Bone marrow (tissue), 2 donors: ENCODE data around the gene COL23A1.

Source experiments
- DNase-seq, 2 donors: peaks; one replicate each; lab custom pipeline; 2025; lab: John Stamatoyannopoulos, UW

COL23A1 gene

DNA sequence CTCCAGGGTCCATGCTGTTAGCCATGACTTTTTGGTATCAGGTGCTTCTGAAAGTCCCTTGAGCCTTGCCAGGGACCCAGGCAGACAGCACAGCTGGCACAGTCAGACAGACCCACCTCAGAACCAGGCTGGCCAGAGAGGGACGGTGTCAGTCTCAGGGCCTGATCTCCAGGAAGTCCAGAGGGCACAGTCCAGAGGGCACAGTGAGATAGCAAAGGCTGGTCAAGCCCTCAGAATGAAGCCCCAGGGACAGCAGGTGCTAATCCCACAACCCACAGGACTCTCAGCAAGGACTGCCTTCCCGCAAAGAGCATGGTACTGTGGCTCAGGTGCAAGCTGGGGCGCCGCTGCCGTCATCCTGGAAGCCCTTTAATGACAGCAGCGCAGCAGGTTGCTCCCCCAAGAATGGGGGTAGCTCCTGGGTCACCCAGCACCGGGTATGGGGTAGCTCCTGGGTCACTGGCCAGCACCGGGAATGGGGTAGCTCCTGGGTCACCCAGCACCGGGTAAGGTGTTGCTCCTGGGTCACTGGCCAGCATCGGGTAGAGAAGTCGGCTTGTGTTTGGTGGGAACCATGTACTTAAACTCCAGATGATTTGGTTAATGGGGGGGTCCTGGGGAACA is 252.0 kb downstream of the COL23A1 start:
- DNase-seq = no peak

DNA sequence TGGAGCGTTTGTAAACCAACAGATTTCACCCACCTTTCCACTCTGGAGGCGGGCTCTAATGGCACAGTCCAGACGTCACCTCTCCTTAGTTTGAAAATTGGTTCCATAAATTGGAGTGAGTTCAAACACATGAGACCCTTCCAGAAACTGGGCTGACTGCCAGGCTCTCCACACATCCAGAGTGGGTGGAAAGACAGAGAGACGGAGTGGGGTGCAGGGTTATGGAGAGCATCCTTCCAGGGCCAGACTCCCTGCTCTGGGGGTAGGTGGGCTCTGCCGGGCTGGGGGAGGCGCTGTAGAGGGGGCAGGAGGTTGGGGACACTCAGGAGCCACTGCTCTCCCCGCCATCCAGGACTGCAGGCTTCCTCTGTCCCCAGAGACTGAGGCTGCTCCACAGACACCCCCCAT is 252.9 kb downstream of the COL23A1 start:
- DNase-seq = no peak

DNA sequence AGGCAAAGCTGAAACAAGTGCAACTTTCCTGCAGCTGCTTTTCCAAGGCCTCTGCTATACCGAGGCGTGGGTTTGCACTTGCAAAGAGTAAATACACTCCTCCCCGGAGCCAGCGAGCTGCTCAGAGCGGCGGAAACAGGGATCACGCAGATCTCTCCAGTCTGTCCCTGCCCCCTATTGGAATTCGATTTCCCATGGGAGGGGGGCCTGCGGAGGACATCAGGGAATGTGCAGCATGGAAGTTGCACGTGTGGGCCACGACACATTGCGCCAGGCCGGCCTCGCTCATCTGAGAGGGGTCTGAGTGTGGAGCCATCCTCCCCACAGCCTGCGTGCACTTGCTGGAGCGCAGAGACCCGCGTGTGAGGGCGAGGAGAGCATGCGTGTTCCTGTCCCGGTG is 253.3 kb downstream of the COL23A1 start:
- no peak for DNase-seq

DNA sequence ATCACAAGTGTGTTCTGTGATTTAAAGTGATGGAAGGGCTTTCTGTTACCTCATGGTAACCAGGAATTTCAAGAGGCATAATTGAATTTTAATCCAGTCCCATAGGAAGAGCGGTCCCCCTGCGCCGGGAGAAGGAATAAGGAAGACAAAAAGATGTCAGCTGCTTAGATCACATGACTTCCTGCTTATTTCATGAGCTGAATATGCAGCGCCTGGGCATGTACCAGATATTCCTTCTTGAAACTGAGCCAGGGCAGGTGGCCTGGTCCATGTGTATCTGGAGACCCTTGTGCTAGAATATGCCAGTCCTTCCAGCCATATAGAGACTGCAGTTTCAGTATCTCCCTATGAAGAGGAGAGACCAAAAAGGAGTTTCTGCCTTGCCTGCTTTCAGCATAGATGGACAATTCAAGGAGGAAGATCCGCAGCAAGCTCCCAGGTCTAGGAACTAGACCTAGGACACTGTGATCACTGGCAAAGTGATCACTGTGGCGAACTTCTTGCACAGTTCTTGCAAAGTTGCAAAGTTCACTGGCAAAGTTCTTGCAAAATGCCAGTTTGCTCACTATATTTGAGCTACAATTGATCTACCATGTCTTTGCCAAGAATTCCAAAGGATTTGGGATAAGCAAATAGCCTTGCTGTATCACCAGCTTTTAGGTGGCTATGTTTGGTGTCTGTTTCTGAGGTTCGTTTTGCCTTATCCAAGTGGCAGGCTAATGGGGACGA is 254.7 kb downstream of the COL23A1 start:
- no peak for DNase-seq

DNA sequence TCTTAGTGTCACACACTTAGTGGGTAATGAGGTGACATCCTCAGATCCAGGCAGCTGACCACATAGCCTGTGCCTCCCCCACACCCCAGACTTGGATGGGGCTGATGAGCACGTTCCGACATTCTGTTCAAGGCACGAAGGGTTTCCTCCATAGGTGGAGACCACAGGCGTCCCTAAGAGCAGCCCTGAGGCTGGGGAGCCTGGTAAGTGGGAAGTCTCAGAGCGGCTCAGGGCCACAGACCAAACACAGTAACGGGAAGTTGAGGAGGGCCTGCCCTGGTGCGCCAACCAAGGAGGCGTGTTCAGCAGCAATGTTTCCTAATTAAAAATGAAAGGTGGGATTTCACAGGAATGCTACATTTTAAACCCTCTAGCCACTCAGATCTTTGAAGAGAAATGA is 255.3 kb downstream of the COL23A1 start:
- DNase-seq = no peak

DNA sequence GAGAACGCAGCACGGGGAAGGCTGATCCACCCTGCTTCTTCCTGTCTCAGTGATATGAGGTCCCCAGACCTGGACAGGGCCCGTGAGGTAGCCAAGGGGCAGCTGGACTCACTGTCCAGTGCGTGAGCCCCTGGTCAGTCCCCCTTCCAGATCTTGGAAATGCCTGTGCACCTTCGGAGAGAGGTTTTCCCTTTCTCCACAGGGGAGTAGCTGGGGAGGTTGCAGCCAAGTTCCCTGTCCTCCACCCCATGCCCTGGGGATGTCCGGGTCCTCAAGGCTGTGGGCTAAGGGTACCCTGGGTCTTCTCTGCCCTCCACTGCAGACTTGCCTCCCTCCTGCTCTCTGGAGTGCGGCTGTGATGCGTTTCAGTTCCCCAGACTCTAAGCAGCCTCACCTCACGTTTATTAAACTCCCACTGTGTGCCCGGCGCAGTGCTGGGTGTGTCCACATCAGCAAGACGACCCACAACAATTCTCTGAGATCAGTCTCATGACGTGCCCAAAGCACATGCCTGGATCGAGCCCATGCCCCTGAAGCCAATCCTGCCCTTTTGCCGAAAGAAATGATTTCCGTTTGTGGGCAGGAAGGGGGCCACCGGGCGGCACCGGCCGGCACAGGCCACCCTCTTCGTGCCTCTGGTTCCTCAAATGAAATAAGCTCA is 256.2 kb downstream of the COL23A1 start:
- no peak for DNase-seq

DNA sequence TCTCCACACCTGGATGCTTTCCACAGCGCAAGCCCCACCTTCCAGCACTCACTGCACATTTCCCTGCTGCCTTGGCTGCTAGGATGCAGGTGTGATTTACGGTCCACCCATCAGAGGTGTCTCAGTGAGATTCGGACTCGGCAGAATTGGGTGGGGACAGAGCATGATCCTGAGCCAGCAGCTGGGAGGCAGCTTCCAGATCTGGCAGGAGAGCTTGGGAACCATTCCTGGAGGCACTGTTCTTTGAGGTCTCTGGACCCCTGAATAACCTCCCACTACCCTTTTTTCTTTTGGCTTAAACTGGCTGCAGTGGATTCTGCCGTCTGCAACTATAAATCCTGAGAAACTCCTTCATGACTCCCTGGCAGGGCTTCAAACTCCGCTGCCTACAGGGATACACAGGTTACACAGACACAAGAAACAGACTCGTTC is 258.0 kb downstream of the COL23A1 start:
- DNase-seq = no peak

DNA sequence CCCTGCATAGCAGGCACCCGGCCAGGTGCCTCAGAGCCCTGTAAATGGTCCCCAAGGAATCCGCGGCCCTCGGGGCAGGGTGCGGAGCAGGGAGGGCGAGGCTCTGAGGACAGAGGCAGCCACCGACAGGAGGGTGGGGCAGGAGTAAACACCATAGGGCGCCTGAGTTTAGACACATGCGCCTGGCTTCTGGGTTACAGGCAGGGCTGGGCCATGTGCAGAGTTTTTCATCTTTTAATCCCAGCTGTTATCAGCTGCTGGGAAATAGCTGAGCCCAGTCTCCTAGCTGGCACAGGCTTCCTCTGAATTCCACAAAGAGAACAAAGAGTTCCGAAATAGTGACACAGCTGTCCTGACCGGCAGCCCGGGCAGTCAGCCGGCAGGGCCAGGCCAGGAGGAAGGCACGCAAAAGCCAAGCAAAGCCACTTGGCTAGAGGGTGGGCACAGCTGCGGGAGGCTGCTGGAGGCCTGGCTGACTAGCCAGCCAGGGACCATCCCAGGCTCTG is 258.6 kb downstream of the COL23A1 start:
- DNase-seq = no peak

DNA sequence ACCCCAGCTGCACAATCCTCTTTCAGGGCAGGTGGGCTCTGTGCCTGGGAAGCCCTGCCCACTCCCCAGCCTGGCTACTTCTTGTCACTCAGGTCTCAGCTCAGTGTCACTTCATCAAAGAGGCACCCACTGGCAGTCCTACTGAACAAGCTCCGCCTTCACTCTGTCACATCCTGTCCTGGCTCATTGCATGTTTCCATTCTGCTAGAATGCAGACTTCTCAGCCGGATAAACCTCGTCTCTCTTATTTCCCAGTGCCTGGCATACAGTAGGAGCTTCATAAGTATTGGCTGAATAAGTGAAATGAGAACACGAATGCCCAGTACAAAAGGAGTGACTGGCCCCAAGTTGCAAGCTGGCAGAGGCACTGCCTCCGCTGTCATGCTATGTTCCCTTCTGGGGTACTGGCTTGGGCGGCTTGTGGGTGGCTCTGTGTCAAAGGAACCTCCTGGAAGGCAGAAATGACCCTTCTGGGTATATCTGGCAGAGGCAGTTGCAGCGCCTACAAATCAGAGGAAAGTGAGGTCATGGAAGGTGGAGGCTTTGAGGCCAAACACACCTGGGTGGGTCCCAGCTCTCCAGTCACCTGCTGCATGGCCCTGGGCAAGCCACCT is 259.3 kb downstream of the COL23A1 start:
- DNase-seq = no peak

DNA sequence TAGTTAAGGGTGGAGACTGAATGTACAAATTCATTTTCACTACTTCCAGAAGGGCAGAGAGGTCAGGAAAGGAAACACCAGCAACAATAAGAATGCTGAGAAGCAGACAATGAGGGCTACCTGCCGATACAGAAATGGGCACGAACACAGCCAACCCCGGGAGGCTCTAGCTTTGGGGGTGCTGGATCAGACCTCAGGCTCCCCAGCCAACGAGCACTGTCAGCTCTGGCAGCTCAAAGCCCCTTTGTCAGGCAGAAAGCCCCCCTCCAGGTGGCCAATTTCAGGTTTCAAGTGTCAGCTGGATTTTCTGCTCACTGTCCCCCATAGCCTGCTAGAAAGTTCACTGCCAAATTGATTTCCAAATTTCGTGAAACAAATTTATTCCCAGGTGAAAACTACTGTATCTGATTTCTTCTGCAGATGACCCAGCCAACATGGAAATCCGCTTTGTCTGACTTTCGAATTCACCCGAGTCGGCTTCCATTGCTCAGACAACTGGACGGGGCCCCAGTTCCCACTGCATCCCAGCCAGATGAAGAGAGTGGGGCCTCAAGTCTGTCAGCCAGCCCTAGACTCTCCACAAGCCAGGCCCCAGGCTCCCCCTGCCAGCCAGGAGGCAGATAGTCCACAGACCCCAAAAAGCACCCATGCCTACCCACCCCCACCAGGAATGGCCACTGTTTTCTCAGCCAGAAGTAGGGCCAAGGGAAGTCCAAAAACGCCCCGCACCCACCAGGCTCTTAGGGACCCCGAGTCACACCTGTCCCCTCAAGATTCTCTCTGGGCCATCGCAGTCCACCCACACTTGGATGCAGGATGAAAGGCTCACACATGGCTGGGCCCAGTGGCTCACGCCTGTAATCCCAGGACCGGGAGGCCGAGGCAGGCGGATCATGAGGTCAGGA is 261.1 kb downstream of the COL23A1 start:
- DNase-seq = no peak

DNA sequence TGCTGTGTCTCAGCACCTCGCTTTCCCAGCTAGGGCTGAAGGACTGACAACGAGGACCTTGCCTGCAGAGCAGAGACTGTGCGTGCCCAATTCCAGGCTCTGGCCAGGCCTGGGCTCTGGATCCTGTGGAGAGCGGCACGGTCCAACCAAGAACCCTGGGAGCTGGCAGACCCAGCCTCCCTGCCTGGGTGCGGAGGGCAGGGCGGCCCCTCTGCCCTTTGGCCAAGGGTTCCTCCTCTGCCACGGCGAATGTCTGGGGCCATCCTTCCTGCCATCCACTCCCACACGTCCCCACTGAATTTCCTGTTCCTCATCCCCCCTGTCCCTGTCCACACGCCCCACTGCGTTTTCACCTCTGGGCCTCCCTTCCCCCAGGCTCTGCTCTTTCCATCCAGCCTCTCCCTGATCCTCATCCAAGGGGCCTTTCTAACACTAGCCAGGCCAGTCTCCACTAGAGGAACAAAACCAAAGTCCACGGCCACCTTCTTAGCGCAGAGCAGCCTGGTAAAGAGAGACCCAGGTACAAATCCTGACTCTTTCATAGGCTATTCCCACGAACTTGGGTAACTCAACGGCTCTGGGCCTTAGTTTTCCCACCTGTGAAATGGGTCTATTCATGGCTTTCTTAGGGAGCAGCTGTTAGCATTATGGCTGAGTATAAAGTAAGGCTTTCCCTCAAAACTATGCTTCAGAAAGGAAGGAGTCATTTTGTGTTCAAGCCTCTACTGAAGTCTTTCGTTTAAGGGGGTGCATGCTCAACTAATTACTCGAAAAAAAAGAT is 262.1 kb downstream of the COL23A1 start:
- no peak for DNase-seq

DNA sequence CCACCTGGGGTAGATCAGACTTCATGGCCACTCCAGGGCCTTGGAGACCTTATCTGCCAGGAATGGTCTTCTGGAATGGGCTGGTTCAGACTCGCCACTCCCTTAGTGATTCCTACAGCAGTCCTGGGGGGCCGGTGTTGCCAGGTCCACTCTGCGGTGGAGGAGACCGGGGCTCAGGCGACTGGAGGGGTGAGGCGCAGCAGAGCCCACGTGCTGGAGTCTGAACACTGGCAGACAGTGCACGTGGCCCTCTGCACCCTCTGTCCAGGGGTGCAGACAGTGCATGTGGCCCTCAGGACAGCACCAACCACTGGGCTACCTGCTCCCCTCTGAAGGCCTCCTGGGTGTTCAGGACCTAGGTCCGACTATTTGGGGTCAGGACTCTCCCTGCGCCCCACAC is 262.7 kb downstream of the COL23A1 start:
- DNase-seq = no peak

DNA sequence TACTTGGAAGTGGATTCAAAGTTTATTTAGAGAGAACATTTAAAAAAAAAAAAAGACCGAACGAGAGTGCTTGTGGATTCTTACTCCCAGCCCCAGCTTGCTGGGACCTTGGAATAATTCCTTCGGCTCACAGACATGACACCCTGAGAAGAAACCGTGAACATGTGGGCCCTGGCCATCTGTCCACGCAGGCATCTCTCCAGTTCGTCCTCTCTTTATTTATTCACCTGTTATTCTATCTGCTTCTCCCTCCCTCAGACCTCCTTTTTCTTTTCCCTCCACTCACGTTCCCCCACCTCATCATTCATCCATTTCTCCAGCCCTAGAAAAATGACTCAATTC is 263.8 kb downstream of the COL23A1 start:
- DNase-seq = no peak

DNA sequence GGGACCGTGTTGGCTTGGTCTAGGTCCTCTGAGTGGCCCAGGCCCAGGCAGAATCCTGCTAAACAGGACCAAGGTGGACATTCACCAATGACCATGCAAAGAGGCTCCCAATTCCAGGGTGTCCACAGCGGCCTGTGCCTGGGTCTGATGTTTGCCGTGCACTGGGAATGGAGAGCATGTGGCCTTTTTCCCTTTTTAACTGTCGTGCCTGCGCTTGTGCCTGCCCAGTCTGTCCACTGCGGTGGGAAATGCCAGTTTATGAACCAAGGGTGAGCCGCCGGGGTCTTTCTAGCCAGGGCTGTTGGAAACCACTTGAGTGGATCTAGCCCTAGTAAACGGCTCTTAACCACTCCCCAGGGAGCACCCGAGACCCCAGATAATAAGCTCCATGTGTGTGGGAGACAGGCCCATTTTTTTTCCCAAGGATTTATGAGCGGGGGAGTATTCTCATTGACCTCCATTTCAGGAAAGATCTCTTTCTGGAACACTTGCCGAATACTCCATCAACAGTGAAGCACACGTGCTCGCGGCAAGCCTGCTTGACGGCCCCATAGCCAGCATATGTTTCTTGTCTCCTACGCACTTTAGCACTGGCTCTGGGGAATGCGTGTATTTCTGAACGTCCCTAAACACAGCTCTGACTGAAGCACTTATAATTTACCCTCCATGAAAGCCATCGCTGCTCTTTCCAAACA is 264.4 kb downstream of the COL23A1 start:
- no peak for DNase-seq

DNA sequence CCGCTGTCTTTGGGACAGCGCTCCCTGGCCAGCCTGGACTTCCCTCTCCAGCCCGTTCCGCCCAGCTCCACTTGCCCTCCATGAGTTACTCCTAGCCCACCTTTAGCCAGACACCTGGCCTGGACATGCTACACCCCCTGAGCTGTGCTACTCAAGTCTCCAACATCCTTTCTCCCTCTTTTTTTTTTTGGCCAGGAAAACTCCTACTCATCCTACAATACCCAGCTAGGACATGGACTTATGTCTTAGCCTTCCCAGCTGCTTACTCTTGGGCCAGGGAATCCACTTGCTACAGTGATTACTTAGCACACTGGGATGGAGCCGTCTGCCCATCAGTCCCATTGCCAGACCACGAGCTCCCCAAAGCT is 264.9 kb downstream of the COL23A1 start:
- DNase-seq = no peak

DNA sequence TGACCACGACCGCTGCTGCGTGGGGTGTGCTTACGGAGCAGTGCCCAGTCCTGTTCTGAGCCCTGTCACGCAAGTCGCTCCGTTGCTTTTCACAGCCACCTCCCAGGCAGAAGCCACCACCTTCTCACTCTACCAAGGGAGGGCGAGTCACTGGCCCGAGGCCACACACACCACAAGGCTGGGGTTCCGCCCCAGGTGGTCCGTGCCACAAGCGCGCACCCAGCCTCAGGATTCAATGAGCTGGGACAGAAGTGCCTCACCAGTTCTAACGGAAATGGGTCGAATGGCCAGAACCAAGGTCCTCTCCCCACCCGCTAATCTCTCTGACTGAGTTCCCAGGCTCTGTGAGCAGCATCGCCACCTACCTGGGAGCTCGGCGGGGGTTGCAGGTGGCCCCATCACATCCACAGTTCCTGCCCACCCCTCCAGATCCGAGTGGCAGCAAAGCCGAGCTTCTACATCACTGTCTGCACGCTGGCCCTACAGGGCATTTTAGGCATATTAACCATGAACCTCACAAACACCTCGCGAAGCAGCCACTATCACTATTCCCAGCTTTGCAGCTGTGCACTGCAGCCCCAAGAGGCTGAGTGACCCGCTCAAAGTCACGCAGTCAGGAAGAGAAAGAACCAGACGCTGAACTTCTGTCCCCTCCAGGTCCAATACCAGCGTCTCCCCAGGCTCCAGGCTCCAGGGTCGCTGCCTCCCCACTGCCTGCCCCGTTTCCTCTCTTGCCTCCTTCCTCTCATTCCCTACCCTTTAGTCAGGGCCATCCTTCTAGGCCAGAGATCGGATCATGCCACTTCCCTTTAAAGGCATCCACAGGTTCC is 265.5 kb downstream of the COL23A1 start:
- no peak for DNase-seq

DNA sequence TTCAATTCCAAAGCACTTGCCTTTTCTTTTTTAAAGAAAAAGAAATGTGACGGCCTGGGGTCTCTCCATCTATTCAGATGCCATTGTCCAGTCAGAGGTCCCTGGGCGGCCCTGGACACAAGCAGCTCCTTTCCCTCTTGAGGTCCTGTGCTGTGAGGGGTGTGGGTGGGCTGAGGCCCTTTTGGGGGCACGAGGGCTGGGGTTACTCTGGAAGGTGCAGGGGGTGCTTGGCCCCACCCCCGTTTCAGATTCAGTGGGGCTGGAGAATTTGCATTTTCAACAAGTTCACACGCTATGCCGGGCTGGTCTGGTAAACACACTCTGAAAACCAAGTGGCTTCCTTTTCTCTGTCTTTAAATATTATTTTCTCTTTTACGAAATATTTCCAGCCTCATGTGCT is 266.2 kb downstream of the COL23A1 start:
- DNase-seq = no peak

DNA sequence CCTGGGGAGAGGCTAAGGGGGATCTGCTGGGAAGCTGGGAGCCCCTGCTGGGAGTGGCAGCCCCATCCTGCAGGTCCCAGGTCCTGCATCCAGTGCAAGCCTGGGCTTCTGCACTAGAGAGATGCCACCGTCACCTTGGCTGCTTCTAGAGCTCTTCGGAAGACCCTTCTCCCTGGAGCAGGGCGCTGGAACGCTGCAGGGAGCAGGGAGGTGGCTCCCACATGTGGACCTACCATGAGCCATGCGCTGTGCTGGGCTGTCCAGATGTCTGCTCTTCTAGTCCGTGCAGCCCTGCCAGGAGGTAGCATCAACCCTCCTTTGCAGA is 266.7 kb downstream of the COL23A1 start:
- no peak for DNase-seq

DNA sequence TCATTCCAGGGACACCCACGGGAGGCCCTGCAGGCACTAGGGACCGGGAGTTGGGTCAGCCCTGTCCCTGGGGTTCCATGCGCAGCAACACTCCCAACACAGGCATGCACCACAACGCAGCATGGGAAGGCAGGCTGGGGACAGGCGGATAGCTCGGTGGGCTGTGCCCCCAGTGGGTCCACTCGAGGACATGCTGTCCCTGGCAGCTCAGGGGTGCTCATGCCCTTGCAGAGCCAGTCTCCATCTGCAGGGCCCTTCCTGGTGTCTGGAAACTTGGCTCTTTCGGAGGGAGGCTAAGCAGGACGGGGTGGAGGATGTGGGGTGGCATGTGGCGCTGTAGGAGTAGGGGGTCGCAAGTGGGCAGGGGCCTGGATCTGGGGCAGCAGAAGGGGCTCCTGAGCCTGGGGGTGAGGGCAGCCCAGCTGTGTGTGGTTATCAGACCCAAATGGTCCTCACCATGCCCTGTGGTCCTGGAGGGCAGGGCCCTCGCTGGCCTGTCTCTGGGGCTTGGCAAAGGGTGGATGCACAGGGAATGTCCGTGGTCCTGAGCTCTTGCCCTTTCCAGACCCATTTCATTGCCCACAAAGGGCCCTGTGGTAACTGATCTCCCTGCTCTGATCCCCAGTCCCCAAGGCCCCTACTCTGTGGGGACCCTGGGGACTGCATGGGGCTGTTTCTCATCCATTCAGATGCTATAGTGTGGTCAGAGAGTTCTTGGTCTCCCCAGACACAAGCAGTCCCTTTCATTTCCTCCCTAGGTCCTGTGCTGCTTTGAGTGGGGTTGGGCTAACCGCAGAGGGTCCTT is 267.3 kb downstream of the COL23A1 start:
- no peak for DNase-seq
